Measurements from ENCODE around the gene MINDY3.

The MINDY3 gene

GRCh38 chr10:15805395-15806058 lies 54.8 kb downstream of the MINDY3 start:
- no peak for TF ChIP-seq TAF1 (IDR thresholded peaks at IDR 0.05; ENCODE audit: borderline replicate concordance, insufficient read depth, low read length)
- TF ChIP-seq SIN3A (IDR thresholded peaks at IDR 0.05; ENCODE audit: borderline replicate concordance, insufficient read depth, low read length), result no peak
- TF ChIP-seq POLR2AphosphoS5 (IDR thresholded peaks at IDR 0.05; ENCODE audit: low read depth, low read length), result no peak
- no peak for TF ChIP-seq REST (IDR thresholded peaks at IDR 0.05; ENCODE audit: insufficient read depth in 1 of 2, low read depth in 2 of 2, low read length in 2 of 2)
- no peak for TF ChIP-seq FOXP2 (optimal IDR thresholded peaks at IDR 0.05; ENCODE audit: borderline replicate concordance, extremely low read depth, extremely low read length, insufficient read depth)

GRCh38 chr10:15804109-15804508 lies 56.2 kb downstream of the MINDY3 start:
- TF ChIP-seq POLR2AphosphoS5 (IDR thresholded peaks at IDR 0.05; ENCODE audit: low read depth, low read length) (no peak), SIN3A (IDR thresholded peaks at IDR 0.05; ENCODE audit: borderline replicate concordance, insufficient read depth, low read length) (no peak), FOXP2 (optimal IDR thresholded peaks at IDR 0.05; ENCODE audit: borderline replicate concordance, extremely low read depth, extremely low read length, insufficient read depth) (no peak), REST (IDR thresholded peaks at IDR 0.05; ENCODE audit: insufficient read depth in 1 of 2, low read depth in 2 of 2, low read length in 2 of 2) (no peak), TAF1 (IDR thresholded peaks at IDR 0.05; ENCODE audit: borderline replicate concordance, insufficient read depth, low read length) (no peak)

GRCh38 chr10:15802375-15802949 lies 57.8 kb downstream of the MINDY3 start:
- TF ChIP-seq REST (IDR thresholded peaks at IDR 0.05; ENCODE audit: insufficient read depth in 1 of 2, low read depth in 2 of 2, low read length in 2 of 2) (no peak), POLR2AphosphoS5 (IDR thresholded peaks at IDR 0.05; ENCODE audit: low read depth, low read length) (no peak), TAF1 (IDR thresholded peaks at IDR 0.05; ENCODE audit: borderline replicate concordance, insufficient read depth, low read length) (no peak)

GRCh38 chr10:15801641-15802040 lies 58.7 kb downstream of the MINDY3 start:
- TF ChIP-seq POLR2AphosphoS5 (IDR thresholded peaks at IDR 0.05; ENCODE audit: low read depth, low read length) (no peak), TAF1 (IDR thresholded peaks at IDR 0.05; ENCODE audit: borderline replicate concordance, insufficient read depth, low read length) (no peak), FOXP2 (optimal IDR thresholded peaks at IDR 0.05; ENCODE audit: borderline replicate concordance, extremely low read depth, extremely low read length, insufficient read depth) (no peak), REST (IDR thresholded peaks at IDR 0.05; ENCODE audit: insufficient read depth in 1 of 2, low read depth in 2 of 2, low read length in 2 of 2) (no peak), SIN3A (IDR thresholded peaks at IDR 0.05; ENCODE audit: borderline replicate concordance, insufficient read depth, low read length) (no peak)

Data from PFSK-1 (cell line).